Measurements from ENCODE around the gene MEIS2. TPM values are rescaled to one million over a fixed set of nuclear protein-coding genes. Genes with fewer than 3 reads are reported as not detected.

MEIS2 gene
- total and polyA plus RNA-seq, 2 of the 13 experiments (the other 11 are each of a cell fraction or from before 2014, with no cell fraction given): 10.7 to 12.4 TPM

DNA sequence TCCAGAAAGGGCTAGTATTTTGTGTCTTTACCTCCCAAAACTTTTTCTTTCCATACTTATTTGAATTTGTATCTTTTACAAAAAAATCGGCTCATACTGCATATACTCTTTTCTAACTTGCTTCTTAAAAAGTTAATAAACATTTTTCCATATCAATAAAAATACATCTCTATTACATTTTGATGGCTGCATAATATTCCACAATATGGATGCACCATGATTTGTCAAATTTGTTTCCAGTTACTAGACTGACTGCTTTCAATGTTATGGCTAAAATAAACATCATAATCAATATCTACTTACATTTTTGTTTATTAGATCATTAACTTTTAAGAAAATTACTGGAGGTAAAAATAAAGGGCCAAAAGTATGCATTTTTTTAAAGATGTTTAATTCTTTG, 121.7 kb downstream of the MEIS2 start:
- H3K4me2 ChIP-seq (ENCODE audit: low read depth, low read length): no peak overlapping the region
- CTCF ChIA-PET (ENCODE audit: low intra/inter-chr PET ratio, low total read pairs): no interaction called here
- H3K79me2 ChIP-seq (ENCODE audit: insufficient read depth, low read length): no peaks in the 10 kb centered on the region
- no peaks in the 10 kb centered on the region for H3K27me3 ChIP-seq (ENCODE audit: control insufficient read depth in 1 of 2, insufficient read depth in 2 of 2, low read length in 2 of 2)
- H2AFZ ChIP-seq (ENCODE audit: low read length): no peak overlapping the region
- H3K4me1 ChIP-seq (ENCODE audit: insufficient read depth, low read length): peaks cover 15% of the 10 kb centered on the region
- peaks cover 5% of the 10 kb centered on the region; the same call in 1 of the 2 replicates for H3K9me3 ChIP-seq (ENCODE audit: low read length)
- DNase-seq (ENCODE audit: low spot score): no peak
- POLR2A ChIA-PET: no interaction called here
- H3K36me3 ChIP-seq (replicated peaks in 1 of 2; ENCODE audit: control insufficient read depth in 1 of 2, insufficient read depth in 2 of 2, low read length in 2 of 2): no peaks in the 10 kb centered on the region
- WGBS (ENCODE audit: low lambda C conversion rate): 70% methylated on average over 1 of the region's 1 CpG
- in situ Hi-C loops (cut with HindIII; ENCODE audit: extremely low pct_ligation_motif_present, low pct_unique_long_range_greater_than_20kb): no loop called here
- no peak for ATAC-seq
- FAIRE-seq: no peak
- H3K4me3 ChIP-seq (replicated peaks in 1 of 3; ENCODE audit: insufficient read depth in 1 of 3, low read depth in 2 of 3, low read length in 3 of 3): no peak overlapping the region
- no peak overlapping the region for H3K27ac ChIP-seq (ENCODE audit: extremely low read length, insufficient read depth, low read length)
- no peak overlapping the region for H3K9ac ChIP-seq (ENCODE audit: insufficient read depth, low read depth, low read length)
- BruUV-seq (replicated peaks): no TSS peak
- intact Hi-C loops (cut with micrococcal nuclease; ENCODE audit: unreplicated experiment): loop anchor here (5.0 to 10.0 kb wide), 3 partner anchors 66 to 474 kb away; partner anchors contain the start of gene MEIS2
- H4K20me1 ChIP-seq (ENCODE audit: insufficient read depth, low read length): no peaks in the 10 kb centered on the region
- no peak for TF ChIP-seq MXD4 (CRISPR knock-in tag; IDR thresholded peaks at IDR 0.05)
- no peak for TF ChIP-seq ZNF337 (CRISPR knock-in tag; IDR thresholded peaks at IDR 0.05; ENCODE audit: borderline replicate concordance, low read depth)
- TF ChIP-seq, protein P1, sequence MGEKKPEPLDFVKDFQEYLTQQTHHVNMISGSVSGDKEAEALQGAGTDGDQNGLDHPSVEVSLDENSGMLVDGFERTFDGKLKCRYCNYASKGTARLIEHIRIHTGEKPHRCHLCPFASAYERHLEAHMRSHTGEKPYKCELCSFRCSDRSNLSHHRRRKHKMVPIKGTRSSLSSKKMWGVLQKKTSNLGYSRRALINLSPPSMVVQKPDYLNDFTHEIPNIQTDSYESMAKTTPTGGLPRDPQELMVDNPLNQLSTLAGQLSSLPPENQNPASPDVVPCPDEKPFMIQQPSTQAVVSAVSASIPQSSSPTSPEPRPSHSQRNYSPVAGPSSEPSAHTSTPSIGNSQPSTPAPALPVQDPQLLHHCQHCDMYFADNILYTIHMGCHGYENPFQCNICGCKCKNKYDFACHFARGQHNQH (CRISPR knock-in tag; IDR thresholded peaks at IDR 0.05): no peak
- no peak for TF ChIP-seq SALL1 (CRISPR knock-in tag; IDR thresholded peaks at IDR 0.05)
- TF ChIP-seq ZNF274 (CRISPR knock-in tag; IDR thresholded peaks at IDR 0.05): no peak
- no peak for TF ChIP-seq ZSCAN9 (CRISPR knock-in tag; IDR thresholded peaks at IDR 0.05; ENCODE audit: borderline replicate concordance)
- no peak for TF ChIP-seq KDM3A (CRISPR knock-in tag; IDR thresholded peaks at IDR 0.05; ENCODE audit: low read depth)
- TF ChIP-seq AGO1 (IDR thresholded peaks at IDR 0.05; ENCODE audit: low read depth, low read length, poor library complexity, severe bottlenecking): no peak
- no peak for TF ChIP-seq CBX2 (IDR thresholded peaks at IDR 0.05; ENCODE audit: low read depth, low read length)
- no peak for TF ChIP-seq CBX2 (CRISPR knock-in tag; IDR thresholded peaks at IDR 0.05; ENCODE audit: low read depth)
- TF ChIP-seq, protein P2, sequence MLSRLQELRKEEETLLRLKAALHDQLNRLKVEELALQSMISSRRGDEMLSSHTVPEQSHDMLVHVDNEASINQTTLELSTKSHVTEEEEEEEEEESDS (CRISPR knock-in tag; IDR thresholded peaks at IDR 0.05; ENCODE audit: borderline replicate concordance): no peak
- TF ChIP-seq PBX2 (CRISPR knock-in tag; IDR thresholded peaks at IDR 0.05): no peak
- no peak for TF ChIP-seq ZNF674 (CRISPR knock-in tag; IDR thresholded peaks at IDR 0.05; ENCODE audit: low read depth)
- no peak for TF ChIP-seq ZNF619 (CRISPR knock-in tag; IDR thresholded peaks at IDR 0.05)
- TF ChIP-seq KLF12 (CRISPR knock-in tag; IDR thresholded peaks at IDR 0.05; ENCODE audit: borderline replicate concordance): no peak
- no peak for TF ChIP-seq HDAC6 (IDR thresholded peaks at IDR 0.05; ENCODE audit: low read depth, low read length)
- TF ChIP-seq, protein P3, sequence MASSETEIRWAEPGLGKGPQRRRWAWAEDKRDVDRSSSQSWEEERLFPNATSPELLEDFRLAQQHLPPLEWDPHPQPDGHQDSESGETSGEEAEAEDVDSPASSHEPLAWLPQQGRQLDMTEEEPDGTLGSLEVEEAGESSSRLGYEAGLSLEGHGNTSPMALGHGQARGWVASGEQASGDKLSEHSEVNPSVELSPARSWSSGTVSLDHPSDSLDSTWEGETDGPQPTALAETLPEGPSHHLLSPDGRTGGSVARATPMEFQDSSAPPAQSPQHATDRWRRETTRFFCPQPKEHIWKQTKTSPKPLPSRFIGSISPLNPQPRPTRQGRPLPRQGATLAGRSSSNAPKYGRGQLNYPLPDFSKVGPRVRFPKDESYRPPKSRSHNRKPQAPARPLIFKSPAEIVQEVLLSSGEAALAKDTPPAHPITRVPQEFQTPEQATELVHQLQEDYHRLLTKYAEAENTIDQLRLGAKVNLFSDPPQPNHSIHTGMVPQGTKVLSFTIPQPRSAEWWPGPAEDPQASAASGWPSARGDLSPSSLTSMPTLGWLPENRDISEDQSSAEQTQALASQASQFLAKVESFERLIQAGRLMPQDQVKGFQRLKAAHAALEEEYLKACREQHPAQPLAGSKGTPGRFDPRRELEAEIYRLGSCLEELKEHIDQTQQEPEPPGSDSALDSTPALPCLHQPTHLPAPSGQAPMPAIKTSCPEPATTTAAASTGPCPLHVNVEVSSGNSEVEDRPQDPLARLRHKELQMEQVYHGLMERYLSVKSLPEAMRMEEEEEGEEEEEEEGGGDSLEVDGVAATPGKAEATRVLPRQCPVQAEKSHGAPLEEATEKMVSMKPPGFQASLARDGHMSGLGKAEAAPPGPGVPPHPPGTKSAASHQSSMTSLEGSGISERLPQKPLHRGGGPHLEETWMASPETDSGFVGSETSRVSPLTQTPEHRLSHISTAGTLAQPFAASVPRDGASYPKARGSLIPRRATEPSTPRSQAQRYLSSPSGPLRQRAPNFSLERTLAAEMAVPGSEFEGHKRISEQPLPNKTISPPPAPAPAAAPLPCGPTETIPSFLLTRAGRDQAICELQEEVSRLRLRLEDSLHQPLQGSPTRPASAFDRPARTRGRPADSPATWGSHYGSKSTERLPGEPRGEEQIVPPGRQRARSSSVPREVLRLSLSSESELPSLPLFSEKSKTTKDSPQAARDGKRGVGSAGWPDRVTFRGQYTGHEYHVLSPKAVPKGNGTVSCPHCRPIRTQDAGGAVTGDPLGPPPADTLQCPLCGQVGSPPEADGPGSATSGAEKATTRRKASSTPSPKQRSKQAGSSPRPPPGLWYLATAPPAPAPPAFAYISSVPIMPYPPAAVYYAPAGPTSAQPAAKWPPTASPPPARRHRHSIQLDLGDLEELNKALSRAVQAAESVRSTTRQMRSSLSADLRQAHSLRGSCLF (CRISPR knock-in tag; IDR thresholded peaks at IDR 0.05; ENCODE audit: borderline replicate concordance): no peak
- TF ChIP-seq ZNF44 (CRISPR knock-in tag; IDR thresholded peaks at IDR 0.05): no peak
- TF ChIP-seq ZSCAN29 (CRISPR knock-in tag; conservative IDR thresholded peaks at IDR 0.05): no peak

All from HepG2 (cell line).